HEK293 (cell line): Measurements from ENCODE around the gene HSPB6.

Experiments
- KLF1 ChIP-seq: fragments of 450-650 bp; formaldehyde crosslinking; IDR thresholded peaks from 2 replicates; pipeline ENCODE4 v1.5.1; 2016; ENCODE audit warnings: missing biosample characterization, missing genetic modification characterization
- KLF16 ChIP-seq: fragments of 450-650 bp; formaldehyde crosslinking; IDR thresholded peaks from 2 replicates; pipeline ENCODE4 v1.5.1; 2017; ENCODE audit warnings: missing biosample characterization, missing genetic modification characterization
- MZF1 ChIP-seq: fragments of 450-650 bp; formaldehyde crosslinking; IDR thresholded peaks from 2 replicates; pipeline ENCODE4 v1.5.1; 2017; ENCODE audit warnings: missing biosample characterization, missing genetic modification characterization, borderline replicate concordance
- OSR2 ChIP-seq: fragments of 450-650 bp; formaldehyde crosslinking; IDR thresholded peaks from 2 replicates; pipeline ENCODE4 v1.5.1; 2016; ENCODE audit warnings: missing biosample characterization, missing genetic modification characterization
- RBAK ChIP-seq: fragments of 450-650 bp; formaldehyde crosslinking; IDR thresholded peaks from 2 replicates; pipeline ENCODE4 v1.5.1; 2016; ENCODE audit warnings: missing biosample characterization, missing genetic modification characterization
- ZBTB10 ChIP-seq: fragments of 450-650 bp; formaldehyde crosslinking; IDR thresholded peaks from 2 replicates; pipeline ENCODE4 v1.5.1; 2016; ENCODE audit warnings: missing biosample characterization, missing genetic modification characterization
- ZBTB44 ChIP-seq: fragments of 450-650 bp; IDR thresholded peaks from 2 replicates; pipeline ENCODE4 v1.5.1; 2018; ENCODE audit warnings: missing biosample characterization, mild to moderate bottlenecking, missing genetic modification characterization
- ZFHX2 ChIP-seq: fragments of 450-650 bp; formaldehyde crosslinking; conservative IDR thresholded peaks from 2 replicates; pipeline ENCODE4 v1.5.1; 2016; ENCODE audit warnings: missing biosample characterization, missing genetic modification characterization
- ZFP69B ChIP-seq: fragments of 450-650 bp; formaldehyde crosslinking; IDR thresholded peaks from 2 replicates; pipeline ENCODE4 v1.5.1; 2016; ENCODE audit warnings: missing biosample characterization, missing genetic modification characterization
- ZNF140 ChIP-seq: fragments of 450-650 bp; formaldehyde crosslinking; IDR thresholded peaks from 2 replicates; pipeline ENCODE4 v1.5.1; 2016; ENCODE audit warnings: missing biosample characterization, missing genetic modification characterization
- ZNF146 ChIP-seq: fragments of 450-650 bp; formaldehyde crosslinking; IDR thresholded peaks from 2 replicates; pipeline ENCODE4 v1.5.1; 2016; ENCODE audit warnings: missing biosample characterization, missing genetic modification characterization
- ZNF16 ChIP-seq: fragments of 450-650 bp; formaldehyde crosslinking; IDR thresholded peaks from 2 replicates; pipeline ENCODE4 v1.5.1; 2016; ENCODE audit warnings: low read depth, missing biosample characterization, missing genetic modification characterization
- ZNF174 ChIP-seq: fragments of 450-650 bp; formaldehyde crosslinking; IDR thresholded peaks from 2 replicates; pipeline ENCODE4 v1.5.0; 2017; ENCODE audit warnings: missing biosample characterization, mild to moderate bottlenecking, missing genetic modification characterization
- ZNF221 ChIP-seq: fragments of 450-650 bp; formaldehyde crosslinking; IDR thresholded peaks from 2 replicates; pipeline ENCODE4 v1.5.1; 2017; ENCODE audit warnings: missing biosample characterization, missing genetic modification characterization, borderline replicate concordance
- ZNF23 ChIP-seq: fragments of 450-650 bp; formaldehyde crosslinking; IDR thresholded peaks from 2 replicates; pipeline ENCODE4 v1.5.1; 2016; ENCODE audit warnings: missing biosample characterization, missing genetic modification characterization, borderline replicate concordance
- ZNF24 ChIP-seq: fragments of 450-650 bp; formaldehyde crosslinking; IDR thresholded peaks from 2 replicates; pipeline ENCODE4 v1.5.1; 2016; ENCODE audit warnings: missing biosample characterization, missing genetic modification characterization
- ZNF37A ChIP-seq: fragments of 450-650 bp; IDR thresholded peaks from 2 replicates; pipeline ENCODE4 v1.5.1; 2018; ENCODE audit warnings: missing biosample characterization, missing genetic modification characterization
- ZNF521 ChIP-seq: fragments of 450-650 bp; formaldehyde crosslinking; IDR thresholded peaks from 2 replicates; pipeline ENCODE4 v1.5.1; 2017; ENCODE audit warnings: missing biosample characterization, mild to moderate bottlenecking, missing genetic modification characterization
- ZNF561 ChIP-seq: fragments of 450-650 bp; IDR thresholded peaks from 2 replicates; pipeline ENCODE4 v1.5.1; 2018; ENCODE audit warnings: missing biosample characterization, missing genetic modification characterization, borderline replicate concordance
- ZNF600 ChIP-seq: fragments of 450-650 bp; formaldehyde crosslinking; IDR thresholded peaks from 2 replicates; pipeline ENCODE4 v1.5.1; 2016; ENCODE audit warnings: missing biosample characterization, missing genetic modification characterization
- ZNF629 ChIP-seq: fragments of 450-650 bp; formaldehyde crosslinking; IDR thresholded peaks from 2 replicates; pipeline ENCODE4 v1.5.1; 2017; ENCODE audit warnings: missing biosample characterization, missing genetic modification characterization
- ZNF843 ChIP-seq: fragments of 450-650 bp; formaldehyde crosslinking; IDR thresholded peaks from 2 replicates; pipeline ENCODE4 v1.5.1; 2016; ENCODE audit warnings: missing biosample characterization, missing genetic modification characterization
- ZSCAN5A ChIP-seq: fragments of 450-650 bp; formaldehyde crosslinking; IDR thresholded peaks from 2 replicates; pipeline ENCODE4 v1.5.1; 2016; ENCODE audit warnings: missing biosample characterization, missing genetic modification characterization
- TF ChIP-seq, protein P1 (sequence below): fragments of 450-650 bp; formaldehyde crosslinking; IDR thresholded peaks from 2 replicates; pipeline ENCODE4 v1.5.1; 2016; ENCODE audit warnings: missing biosample characterization, missing genetic modification characterization
- TF ChIP-seq, protein P2 (sequence below): fragments of 450-650 bp; formaldehyde crosslinking; IDR thresholded peaks from 2 replicates; pipeline ENCODE4 v1.5.1; 2016; ENCODE audit warnings: missing biosample characterization, missing genetic modification characterization
- TF ChIP-seq, protein P3 (sequence below): fragments of 450-650 bp; formaldehyde crosslinking; IDR thresholded peaks from 2 replicates; pipeline ENCODE4 v1.5.1; 2016; ENCODE audit warnings: missing biosample characterization, missing genetic modification characterization

Gene HSPB6

GRCh38 chr19:35745328-35746086 is 11.3 kb downstream of the HSPB6 start, which contains the start of the genes PSENEN and U2AF1L4 (continued):
- no peak for TF ChIP-seq ZNF521 (tag by site-specific recombination)
- no peak for TF ChIP-seq ZNF37A (tag by site-specific recombination)
- TF ChIP-seq ZNF174 = no peak
- no peak; the same call in 1 of the 2 replicates for TF ChIP-seq ZNF843 (tag by site-specific recombination)
- TF ChIP-seq ZNF600 (tag by site-specific recombination) = peak; percentile 74; the same call in 1 of the 2 replicates
- no peak for TF ChIP-seq OSR2
- no peak for TF ChIP-seq ZNF146 (tag by site-specific recombination)
- TF ChIP-seq ZNF16 (tag by site-specific recombination) = no peak
- TF ChIP-seq ZNF23 (tag by site-specific recombination) = no peak
- TF ChIP-seq ZBTB10 (tag by site-specific recombination) = 0 out of 2 replicates have a peak, but pooled peaks have one; percentile 22
- no peak for TF ChIP-seq ZSCAN5A (tag by site-specific recombination)
- no peak for TF ChIP-seq MZF1 (tag by site-specific recombination)
- TF ChIP-seq ZFHX2 (tag by site-specific recombination) = peak; percentile 86
- TF ChIP-seq ZNF561 (tag by site-specific recombination) = peak; percentile 96
- no peak for TF ChIP-seq KLF16 (tag by site-specific recombination)
- no peak for TF ChIP-seq ZBTB44 (tag by site-specific recombination)
- no peak for TF ChIP-seq ZNF140 (tag by site-specific recombination)
- TF ChIP-seq ZNF24 (tag by site-specific recombination) = no peak
- TF ChIP-seq, protein P1, sequence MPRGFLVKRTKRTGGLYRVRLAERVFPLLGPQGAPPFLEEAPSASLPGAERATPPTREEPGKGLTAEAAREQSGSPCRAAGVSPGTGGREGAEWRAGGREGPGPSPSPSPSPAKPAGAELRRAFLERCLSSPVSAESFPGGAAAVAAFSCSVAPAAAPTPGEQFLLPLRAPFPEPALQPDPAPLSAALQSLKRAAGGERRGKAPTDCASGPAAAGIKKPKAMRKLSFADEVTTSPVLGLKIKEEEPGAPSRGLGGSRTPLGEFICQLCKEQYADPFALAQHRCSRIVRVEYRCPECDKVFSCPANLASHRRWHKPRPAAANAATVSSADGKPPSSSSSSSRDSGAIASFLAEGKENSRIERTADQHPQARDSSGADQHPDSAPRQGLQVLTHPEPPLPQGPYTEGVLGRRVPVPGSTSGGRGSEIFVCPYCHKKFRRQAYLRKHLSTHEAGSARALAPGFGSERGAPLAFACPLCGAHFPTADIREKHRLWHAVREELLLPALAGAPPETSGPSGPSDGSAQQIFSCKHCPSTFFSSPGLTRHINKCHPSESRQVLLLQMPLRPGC = no peak
- TF ChIP-seq RBAK = no peak
- no peak for TF ChIP-seq ZNF221
- TF ChIP-seq KLF1 (tag by site-specific recombination) = no peak
- TF ChIP-seq ZNF629 (tag by site-specific recombination) = peak; percentile 91
- no peak for TF ChIP-seq ZFP69B (tag by site-specific recombination)
- TF ChIP-seq, protein P2, sequence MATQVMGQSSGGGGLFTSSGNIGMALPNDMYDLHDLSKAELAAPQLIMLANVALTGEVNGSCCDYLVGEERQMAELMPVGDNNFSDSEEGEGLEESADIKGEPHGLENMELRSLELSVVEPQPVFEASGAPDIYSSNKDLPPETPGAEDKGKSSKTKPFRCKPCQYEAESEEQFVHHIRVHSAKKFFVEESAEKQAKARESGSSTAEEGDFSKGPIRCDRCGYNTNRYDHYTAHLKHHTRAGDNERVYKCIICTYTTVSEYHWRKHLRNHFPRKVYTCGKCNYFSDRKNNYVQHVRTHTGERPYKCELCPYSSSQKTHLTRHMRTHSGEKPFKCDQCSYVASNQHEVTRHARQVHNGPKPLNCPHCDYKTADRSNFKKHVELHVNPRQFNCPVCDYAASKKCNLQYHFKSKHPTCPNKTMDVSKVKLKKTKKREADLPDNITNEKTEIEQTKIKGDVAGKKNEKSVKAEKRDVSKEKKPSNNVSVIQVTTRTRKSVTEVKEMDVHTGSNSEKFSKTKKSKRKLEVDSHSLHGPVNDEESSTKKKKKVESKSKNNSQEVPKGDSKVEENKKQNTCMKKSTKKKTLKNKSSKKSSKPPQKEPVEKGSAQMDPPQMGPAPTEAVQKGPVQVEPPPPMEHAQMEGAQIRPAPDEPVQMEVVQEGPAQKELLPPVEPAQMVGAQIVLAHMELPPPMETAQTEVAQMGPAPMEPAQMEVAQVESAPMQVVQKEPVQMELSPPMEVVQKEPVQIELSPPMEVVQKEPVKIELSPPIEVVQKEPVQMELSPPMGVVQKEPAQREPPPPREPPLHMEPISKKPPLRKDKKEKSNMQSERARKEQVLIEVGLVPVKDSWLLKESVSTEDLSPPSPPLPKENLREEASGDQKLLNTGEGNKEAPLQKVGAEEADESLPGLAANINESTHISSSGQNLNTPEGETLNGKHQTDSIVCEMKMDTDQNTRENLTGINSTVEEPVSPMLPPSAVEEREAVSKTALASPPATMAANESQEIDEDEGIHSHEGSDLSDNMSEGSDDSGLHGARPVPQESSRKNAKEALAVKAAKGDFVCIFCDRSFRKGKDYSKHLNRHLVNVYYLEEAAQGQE (tag by site-specific recombination) = no peak
- TF ChIP-seq, protein P3, sequence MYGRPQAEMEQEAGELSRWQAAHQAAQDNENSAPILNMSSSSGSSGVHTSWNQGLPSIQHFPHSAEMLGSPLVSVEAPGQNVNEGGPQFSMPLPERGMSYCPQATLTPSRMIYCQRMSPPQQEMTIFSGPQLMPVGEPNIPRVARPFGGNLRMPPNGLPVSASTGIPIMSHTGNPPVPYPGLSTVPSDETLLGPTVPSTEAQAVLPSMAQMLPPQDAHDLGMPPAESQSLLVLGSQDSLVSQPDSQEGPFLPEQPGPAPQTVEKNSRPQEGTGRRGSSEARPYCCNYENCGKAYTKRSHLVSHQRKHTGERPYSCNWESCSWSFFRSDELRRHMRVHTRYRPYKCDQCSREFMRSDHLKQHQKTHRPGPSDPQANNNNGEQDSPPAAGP (tag by site-specific recombination) = no peak
